AG09309 (cell line): ENCODE data around the gene GP9.

Experiments used
- DNase-seq: peaks from one replicate; pipeline ENCODE4 v3.0.0-alpha.2; 2010; ENCODE audit warnings: low read depth
- H3K4me3 ChIP-seq: 2 replicates; pipeline ENCODE4 v1.5.1; 2011; ENCODE audit warnings: mild to moderate bottlenecking, low read depth, low read length, moderate library complexity; ENCODE audit not compliant: control insufficient read depth
- CTCF ChIP-seq: IDR thresholded peaks from 2 replicates; pipeline ENCODE4 v1.5.1; 2011; ENCODE audit warnings: mild to moderate bottlenecking, low read depth, low read length, inconsistent platforms; ENCODE audit not compliant: insufficient read depth, control insufficient read depth; ENCODE audit errors: missing control alignments

GP9 gene

GRCh38 chr3:129038121-129038855 is 22.3 kb upstream of the GP9 start:
- no peak for TF ChIP-seq CTCF
- DNase-seq = no peak
- no peak overlapping the region for H3K4me3 ChIP-seq

- no peak for DNase-seq
- H3K4me3 ChIP-seq = no peak overlapping the region
- no peak for TF ChIP-seq CTCF
Observed at GRCh38 chr3:129039271-129040038, 21.1 kb upstream of the GP9 start.

DNA sequence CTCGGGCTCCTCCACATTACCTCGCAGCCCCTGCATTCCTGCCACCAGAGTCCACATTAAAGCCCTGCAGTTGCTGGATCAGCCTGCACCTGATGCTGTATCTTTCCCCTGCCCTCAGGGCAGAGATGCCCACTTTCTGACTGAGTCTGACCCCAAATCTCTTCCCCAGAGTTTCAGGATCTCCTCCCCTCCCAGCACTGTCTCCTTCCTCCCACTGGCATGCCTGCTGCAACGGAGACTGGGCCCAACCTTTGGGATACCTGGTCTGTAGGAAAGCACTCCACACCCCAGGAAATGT is 20.6 kb upstream of the GP9 start:
- no peak for DNase-seq
- TF ChIP-seq CTCF = no peak
- H3K4me3 ChIP-seq = no peak overlapping the region

GRCh38 chr3:129040579-129041300 is 19.8 kb upstream of the GP9 start:
- no peak for TF ChIP-seq CTCF
- no peak overlapping the region for H3K4me3 ChIP-seq
- no peak for DNase-seq

GRCh38 chr3:129045675-129046036 is 14.9 kb upstream of the GP9 start:
- H3K4me3 ChIP-seq = no peak overlapping the region
- no peak for TF ChIP-seq CTCF
- no peak for DNase-seq

DNA sequence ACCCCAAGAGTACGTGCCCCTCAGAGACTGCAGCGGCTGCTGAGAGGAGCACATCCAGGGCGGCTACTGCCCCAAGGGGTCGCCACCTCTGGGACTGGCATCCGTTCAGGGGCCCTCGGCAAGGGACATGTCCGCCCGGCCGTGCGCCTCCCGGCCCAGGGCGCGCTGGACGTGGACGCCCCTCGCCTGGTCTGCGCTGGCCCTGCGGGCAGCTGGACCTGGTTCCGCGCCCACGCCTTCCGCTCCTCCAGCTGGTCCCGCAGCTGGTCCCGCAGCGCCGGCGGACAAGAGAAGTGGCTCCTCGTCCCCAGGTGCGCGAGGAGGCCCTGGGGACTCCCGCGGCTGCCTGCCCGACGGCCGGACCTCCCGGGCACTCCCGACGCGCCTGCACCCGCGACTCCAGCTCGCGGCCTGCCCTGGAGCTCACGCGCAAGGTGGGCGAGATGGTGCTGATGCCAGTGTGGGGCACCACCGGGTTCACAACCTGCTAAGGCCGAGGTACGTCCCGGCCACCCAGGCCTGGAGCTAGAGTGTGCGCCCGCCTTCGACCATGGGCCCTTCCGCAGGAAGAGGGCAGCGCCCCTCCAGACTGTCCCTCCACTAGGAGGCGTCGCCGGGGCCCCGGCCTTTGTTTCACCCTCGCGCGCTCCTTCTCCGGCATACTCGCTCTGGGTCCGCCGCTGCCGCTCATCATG is 14.4 kb upstream of the GP9 start:
- no peak for DNase-seq
- no peak overlapping the region for H3K4me3 ChIP-seq
- no peak for TF ChIP-seq CTCF
